ENCODE data around the gene MFAP4.

MFAP4 gene

GRCh38 chr17:19412510-19412909, 25.5 kb upstream of the MFAP4 start:
- CTCF ChIA-PET: interaction anchor here (0.5 kb wide), 1 partner anchor 20 kb away, joined by 3 read pairs; no protein-coding TSS in a partner anchor
- TF ChIP-seq ZNF146 (tag by site-specific recombination; IDR thresholded peaks at IDR 0.05): no peak
- H3K4me1 ChIP-seq (ENCODE audit: control insufficient read depth, insufficient read depth, low read length): no peaks in the 10 kb centered on the region

GRCh38 chr17:19411631-19412030, 24.6 kb upstream of the MFAP4 start:
- CTCF ChIA-PET: interaction anchor here (0.5 to 1.1 kb wide), 5 partner anchors 19 to 282 kb away, joined by 3 to 4 read pairs (median 3); no protein-coding TSS in a partner anchor
- Histone ChIP-seq H3K4me3 (ENCODE audit: low read depth, low read length) (no peak overlapping the region), H3K36me3 (ENCODE audit: control insufficient read depth in 2 of 2, insufficient read depth in 1 of 2, low read length in 2 of 2) (no peaks in the 10 kb centered on the region), H3K4me1 (ENCODE audit: control insufficient read depth, insufficient read depth, low read length) (no peaks in the 10 kb centered on the region), H3K27ac (ENCODE audit: extremely low read depth, low read depth, low read length) (no peak overlapping the region), H3K9me3 (ENCODE audit: control insufficient read depth, insufficient read depth, low read depth, low read length) (no peaks in the 10 kb centered on the region)
- POLR2A ChIA-PET: interaction anchor here (0.8 to 1.3 kb wide), 2 partner anchors 9 to 34 kb away, joined by 3 to 5 read pairs; partner anchors contain the start of gene MAPK7
- TF ChIP-seq ZNF785 (tag by site-specific recombination; IDR thresholded peaks at IDR 0.05) (no peak), ZNF133 (tag by site-specific recombination; IDR thresholded peaks at IDR 0.05) (no peak), ZNF488 (tag by site-specific recombination; IDR thresholded peaks at IDR 0.05) (no peak), ZNF571 (tag by site-specific recombination; IDR thresholded peaks at IDR 0.05) (no peak), REST (tag by site-specific recombination; IDR thresholded peaks at IDR 0.05) (no peak), ZNF610 (tag by site-specific recombination; IDR thresholded peaks at IDR 0.05; ENCODE audit: borderline replicate concordance) (no peak), KLF16 (tag by site-specific recombination; IDR thresholded peaks at IDR 0.05) (no peak), YY2 (tag by site-specific recombination; IDR thresholded peaks at IDR 0.05) (no peak), SALL2 (tag by site-specific recombination; IDR thresholded peaks at IDR 0.05; ENCODE audit: borderline replicate concordance) (no peak), ZNF529 (tag by site-specific recombination; IDR thresholded peaks at IDR 0.05; ENCODE audit: insufficient replicate concordance) (no peak), ZBTB44 (tag by site-specific recombination; IDR thresholded peaks at IDR 0.05) (no peak), ZNF776 (tag by site-specific recombination; IDR thresholded peaks at IDR 0.05; ENCODE audit: borderline replicate concordance) (no peak), ZNF830 (tag by site-specific recombination; IDR thresholded peaks at IDR 0.05; ENCODE audit: low read depth) (no peak), ZBTB48 (tag by site-specific recombination; IDR thresholded peaks at IDR 0.05) (no peak), IKZF3 (tag by site-specific recombination; IDR thresholded peaks at IDR 0.05) (no peak), ZNF350 (tag by site-specific recombination; IDR thresholded peaks at IDR 0.05) (no peak), MZF1 (tag by site-specific recombination; IDR thresholded peaks at IDR 0.05; ENCODE audit: borderline replicate concordance) (no peak), ZNF24 (tag by site-specific recombination; IDR thresholded peaks at IDR 0.05) (no peak)

More at GRCh38 chr17:19412510-19412909, 25.5 kb upstream of the MFAP4 start:
- POLR2A ChIA-PET: no interaction called here
- no peaks in the 10 kb centered on the region for H3K36me3 ChIP-seq (ENCODE audit: control insufficient read depth in 2 of 2, insufficient read depth in 1 of 2, low read length in 2 of 2)
- no peak overlapping the region for H3K4me3 ChIP-seq (ENCODE audit: low read depth, low read length)
- H3K9me3 ChIP-seq (ENCODE audit: control insufficient read depth, insufficient read depth, low read depth, low read length): no peaks in the 10 kb centered on the region
- no peak overlapping the region for H3K27ac ChIP-seq (ENCODE audit: extremely low read depth, low read depth, low read length)
